Type B pancreatic cell (in vitro differentiated cells): ENCODE data around the gene MICU1. TPM values are rescaled to one million over a fixed set of nuclear protein-coding genes. Genes with fewer than 3 reads are reported as not detected.
"Not testable (repeated sequence)": the region's sequence is repeated elsewhere in the genome, so short reads cannot be mapped to it uniquely, and the experiment has no call there.

Experiments
- DNase-seq: peaks from one replicate; pipeline ENCODE4 v3.0.0; 2021; ENCODE audit warnings: mixed read lengths; ENCODE audit not compliant: unreplicated experiment; ENCODE audit errors: extremely low spot score
- H3K27ac Mint-ChIP-seq: 2 replicates; pipeline ENCODE4 v1.8.0; 2021; ENCODE audit warnings: mild to moderate bottlenecking, mixed read lengths
- H3K27me3 Mint-ChIP-seq: 2 replicates; pipeline ENCODE4 v1.8.0; 2021; ENCODE audit warnings: mixed read lengths
- H3K36me3 Mint-ChIP-seq: 2 replicates; pipeline ENCODE4 v1.8.0; 2021; ENCODE audit warnings: mixed read lengths
- H3K4me1 Mint-ChIP-seq: one replicate; pipeline ENCODE4 v1.8.0; 2021; ENCODE audit warnings: mixed read lengths; ENCODE audit not compliant: unreplicated experiment
- H3K4me3 Mint-ChIP-seq: 2 replicates; pipeline ENCODE4 v1.8.0; 2021; ENCODE audit warnings: mild to moderate bottlenecking, mixed read lengths
- H3K9me3 Mint-ChIP-seq: 2 replicates; pipeline ENCODE4 v1.8.0; 2021; ENCODE audit warnings: mixed read lengths
- CTCF ChIP-seq: fragments of 200-600 bp; sonication (generic); conservative IDR thresholded peaks from 2 replicates; pipeline ENCODE4 v1.5.0; 2021; ENCODE audit warnings: antibody characterized with exemption, mild to moderate bottlenecking
- total RNA-seq: library from RNA; stranded (reverse); gene quantifications from 2 replicates; pipeline ENCODE4 v1.2.1, GENCODE V29; 2021; ENCODE audit warnings: low replicate concordance

MICU1 gene
- total RNA-seq, 1 donor from 2014 or later, result 40.3 TPM

- no peak for DNase-seq
- H3K9me3 Mint-ChIP-seq, result no peaks in the 10 kb centered on the region
- no peaks in the 10 kb centered on the region for H3K27me3 Mint-ChIP-seq
- no peak overlapping the region for H3K27ac Mint-ChIP-seq
- H3K4me1 Mint-ChIP-seq, result no peaks in the 10 kb centered on the region
- no peaks in the 10 kb centered on the region for H3K36me3 Mint-ChIP-seq
- TF ChIP-seq CTCF, result no peak
- H3K4me3 Mint-ChIP-seq, result no peak overlapping the region
Observed at GRCh38 chr10:72484521-72484920, 141.4 kb downstream of the MICU1 start.

DNA sequence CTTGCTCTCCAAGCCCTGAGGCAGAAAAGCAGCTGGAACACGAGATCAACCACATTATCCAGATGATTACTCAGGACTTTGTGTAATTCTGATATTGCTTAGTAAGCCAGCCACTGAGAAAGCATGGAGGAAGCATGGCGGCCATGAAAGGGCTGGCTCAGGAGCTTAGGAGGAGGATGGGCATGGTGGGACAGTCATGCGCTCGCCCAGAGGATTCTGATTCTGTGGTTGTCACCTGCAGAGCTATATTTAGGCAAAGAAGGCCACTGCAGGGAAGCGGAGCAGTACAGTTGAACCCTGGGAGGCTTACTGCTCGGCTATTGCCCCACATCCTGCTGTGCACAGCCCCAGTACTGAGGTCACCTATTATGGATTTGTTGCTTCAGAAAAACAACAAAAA, 142.4 kb downstream of the MICU1 start:
- no peaks in the 10 kb centered on the region for H3K4me1 Mint-ChIP-seq
- H3K36me3 Mint-ChIP-seq, result no peaks in the 10 kb centered on the region
- DNase-seq, result no peak
- TF ChIP-seq CTCF, result no peak
- no peaks in the 10 kb centered on the region for H3K27me3 Mint-ChIP-seq
- no peaks in the 10 kb centered on the region for H3K9me3 Mint-ChIP-seq
- no peak overlapping the region for H3K27ac Mint-ChIP-seq
- no peak overlapping the region for H3K4me3 Mint-ChIP-seq

- Mint-ChIP-seq H3K4me3 (no peak overlapping the region), H3K36me3 (no peaks in the 10 kb centered on the region), H3K9me3 (no peaks in the 10 kb centered on the region), H3K4me1 (no peaks in the 10 kb centered on the region), H3K27ac (no peak overlapping the region), H3K27me3 (no peaks in the 10 kb centered on the region)
- no peak for TF ChIP-seq CTCF
- DNase-seq, result no peak
Observed at GRCh38 chr10:72480861-72481260, 145.0 kb downstream of the MICU1 start.

- H3K9me3 Mint-ChIP-seq, result no peaks in the 10 kb centered on the region
- no peak for DNase-seq
- TF ChIP-seq CTCF, result no peak
- H3K27me3 Mint-ChIP-seq, result no peaks in the 10 kb centered on the region
- no peak overlapping the region for H3K4me3 Mint-ChIP-seq
- no peaks in the 10 kb centered on the region for H3K4me1 Mint-ChIP-seq
- peaks cover 16% of the 10 kb centered on the region for H3K36me3 Mint-ChIP-seq
- H3K27ac Mint-ChIP-seq, result no peak overlapping the region
Observed at GRCh38 chr10:72477463-72477862, 148.4 kb downstream of the MICU1 start.

DNA sequence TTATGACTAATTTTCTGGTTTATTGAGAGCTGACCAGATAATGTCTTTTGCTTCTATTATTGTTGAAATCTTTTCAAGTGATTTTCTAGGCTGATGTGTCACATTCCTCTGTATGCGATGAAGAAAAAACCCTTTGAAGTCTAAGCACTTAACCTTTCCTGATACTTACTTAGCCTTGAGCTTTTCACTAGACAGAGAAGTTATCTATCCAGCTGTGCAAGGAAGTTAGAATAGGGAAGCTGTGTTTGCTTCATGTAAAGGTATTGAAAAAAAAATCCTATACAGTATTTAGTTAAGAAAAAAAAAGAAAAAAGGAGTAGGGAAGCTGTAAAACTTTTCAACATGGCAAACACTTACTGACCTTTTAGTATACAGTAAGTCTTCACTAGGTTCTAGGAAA, 153.6 kb downstream of the MICU1 start:
- Mint-ChIP-seq H3K4me1 (no peaks in the 10 kb centered on the region), H3K27me3 (no peaks in the 10 kb centered on the region), H3K27ac (no peak overlapping the region), H3K36me3 (peaks cover 22% of the 10 kb centered on the region), H3K9me3 (no peaks in the 10 kb centered on the region), H3K4me3 (no peak overlapping the region)
- no peak for TF ChIP-seq CTCF
- DNase-seq, result no peak

DNA sequence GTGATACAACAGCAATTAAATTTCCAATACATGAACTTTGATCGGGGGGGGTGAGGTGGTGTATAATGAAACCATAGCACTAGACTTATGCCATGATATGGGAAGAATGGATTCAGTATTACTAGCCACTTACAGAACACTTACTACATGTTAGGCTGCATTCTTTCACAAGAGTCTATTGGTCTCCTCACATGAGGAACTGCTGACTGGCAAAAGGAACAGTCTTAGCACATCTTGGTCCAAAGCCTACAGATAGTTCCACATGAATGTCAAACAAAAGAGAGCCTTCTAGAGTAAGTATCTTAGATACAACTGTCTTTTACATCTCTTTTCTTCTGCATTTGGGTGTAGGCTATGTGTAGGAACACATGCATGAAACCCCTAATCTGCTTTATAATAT, 155.2 kb downstream of the MICU1 start:
- TF ChIP-seq CTCF, result no peak
- Mint-ChIP-seq H3K4me1 (no peaks in the 10 kb centered on the region), H3K36me3 (peaks cover 27% of the 10 kb centered on the region), H3K27ac (no peak overlapping the region), H3K9me3 (no peaks in the 10 kb centered on the region), H3K4me3 (no peak overlapping the region), H3K27me3 (no peaks in the 10 kb centered on the region)
- no peak for DNase-seq

DNA sequence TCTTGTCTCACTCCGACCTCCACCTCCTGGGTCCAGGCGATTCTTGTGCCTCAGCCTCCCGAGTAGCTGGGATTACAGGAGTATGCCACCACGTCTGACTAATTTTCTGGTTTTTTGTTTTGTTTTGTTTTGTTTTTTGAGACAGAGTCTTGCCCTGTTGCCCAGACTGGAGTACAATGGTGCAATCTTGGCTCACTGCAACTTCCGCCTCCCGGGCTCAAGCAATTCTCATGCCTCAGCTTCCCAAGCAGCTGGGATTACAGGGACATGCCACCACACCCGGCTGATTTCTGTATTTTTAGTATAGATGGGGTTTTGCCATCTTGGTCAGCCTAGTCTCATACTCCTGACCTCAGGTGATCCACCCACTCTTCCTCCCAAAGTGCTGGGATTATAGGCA, 158.8 kb downstream of the MICU1 start:
- H3K27ac Mint-ChIP-seq, H3K9me3 Mint-ChIP-seq, H3K36me3 Mint-ChIP-seq: not testable (repeated sequence)

More for the DNA sequence above, 158.8 kb downstream of the MICU1 start:
- not testable (repeated sequence) for H3K4me1 Mint-ChIP-seq, H3K27me3 Mint-ChIP-seq, DNase-seq, H3K4me3 Mint-ChIP-seq
